B cell (primary cell): ENCODE measurements around the gene PYCR2. TPM values are rescaled to one million over a fixed set of nuclear protein-coding genes. Genes with fewer than 3 reads are reported as not detected.

Experiments used
- ATAC-seq: fragments of 200-7000 bp; cut with Tn5 transposase; one replicate; pipeline ENCODE4 v1.10.0; 2021; ENCODE audit warnings: low read depth, mild to moderate bottlenecking, moderate number of reproducible peaks, moderate library complexity
- CTCF ChIA-PET: fragments of 350-600 bp; sonication (Branson Sonifier 250); formaldehyde crosslinking; loops from one replicate; lab custom pipeline; 2021; ENCODE audit warnings: antibody characterized with exemption, inconsistent platforms; lab: Charles Lee
- POLR2A ChIA-PET: fragments of 350-600 bp; sonication (Branson Sonifier 250); formaldehyde crosslinking; loops from one replicate; lab custom pipeline; 2021; ENCODE audit warnings: antibody characterized with exemption; lab: Charles Lee
- DNase-seq: peaks from one replicate; pipeline ENCODE4 v3.0.0; 2013
- H2AFZ ChIP-seq: 2 replicates; pipeline ENCODE4 v1.6.1; 2012; ENCODE audit warnings: mild to moderate bottlenecking, low read depth, low read length; ENCODE audit not compliant: insufficient read depth, poor library complexity, severe bottlenecking
- H3K27ac ChIP-seq, 2 donors: 1 replicate in 1 of 2; 2 replicates in 1 of 2; pipeline ENCODE4 v1.5.1; 2012 to 2013; ENCODE audit warnings: low read length in 2 of 2, mild to moderate bottlenecking in 2 of 2, moderate library complexity in 1 of 2
- H3K27me3 ChIP-seq, 4 experiments: fragments of 200-600 bp in 1 of 4; sonication (generic) in 1 of 4; replicated peaks in 1 of 4; 1 replicate in 2 of 4; 2 replicates in 2 of 4; pipeline versions ENCODE4 v1.6.1 to v1.7.0; 2013 to 2016; ENCODE audit warnings: low read length in 3 of 4, mild to moderate bottlenecking in 2 of 4, mixed read lengths in 1 of 4, moderate library complexity in 1 of 4; ENCODE audit not compliant: insufficient read depth in 4 of 4, control insufficient read depth in 3 of 4; ENCODE audit errors: control extremely low read depth in 1 of 4
- H3K36me3 ChIP-seq, 2 experiments: replicated peaks in 1 of 2; 1 replicate in 1 of 2; 2 replicates in 1 of 2; pipeline versions ENCODE4 v1.6.1 to v1.7.1; 2013; ENCODE audit warnings: low read length in 1 of 2; ENCODE audit not compliant: insufficient read depth in 2 of 2, control insufficient read depth in 1 of 2; ENCODE audit errors: control extremely low read depth in 1 of 2, extremely low read depth in 1 of 2
- H3K4me1 ChIP-seq, 2 donors: fragments of 200-600 bp in 1 of 2; sonication (generic) in 1 of 2; 1 replicate in 1 of 2; 2 replicates in 1 of 2; pipeline versions ENCODE4 v1.5.1 to v1.6.1; 2013 to 2017; ENCODE audit warnings: low read length in 2 of 2; ENCODE audit not compliant: control insufficient read depth in 2 of 2, insufficient read depth in 2 of 2
- H3K4me2 ChIP-seq: replicated peaks from 2 replicates; pipeline ENCODE3; 2012; ENCODE audit warnings: mild to moderate bottlenecking, low read depth, low read length; ENCODE audit not compliant: poor library complexity, severe bottlenecking
- H3K4me3 ChIP-seq, 5 experiments: fragments of 200-600 bp in 1 of 5; sonication (generic) in 1 of 5; 1 replicate in 3 of 5; 2 replicates in 2 of 5; pipeline versions ENCODE4 v1.5.1 to v1.7.0; 2011 to 2016; ENCODE audit warnings: low read length in 4 of 5, mild to moderate bottlenecking in 4 of 5, low read depth in 2 of 5, control low read depth in 1 of 5, moderate library complexity in 1 of 5; ENCODE audit not compliant: insufficient read depth in 1 of 5; ENCODE audit errors: control extremely low read depth in 1 of 5, extremely low read depth in 1 of 5
- H3K79me2 ChIP-seq: fragments of 200-600 bp; sonication (generic); one replicate; pipeline ENCODE4 v1.6.0; 2016; ENCODE audit warnings: low read length; ENCODE audit not compliant: control insufficient read depth, insufficient read depth
- H3K9ac ChIP-seq: fragments of 200-600 bp; sonication (generic); 2 replicates; pipeline ENCODE4 v1.6.1; 2017; ENCODE audit warnings: mild to moderate bottlenecking, low read length, moderate library complexity
- H3K9me3 ChIP-seq, 3 donors: one replicate each; pipeline versions ENCODE4 v1.6.1 to v1.7.1; 2013; ENCODE audit warnings: low read length in 2 of 3; ENCODE audit not compliant: control insufficient read depth in 2 of 3, insufficient read depth in 1 of 3; ENCODE audit errors: control extremely low read depth in 1 of 3
- H4K20me1 ChIP-seq: 2 replicates; pipeline ENCODE4 v1.6.0; 2012; ENCODE audit warnings: mild to moderate bottlenecking, low read length; ENCODE audit not compliant: insufficient read depth, control insufficient read depth, poor library complexity, severe bottlenecking
- H3K27ac Mint-ChIP-seq: one replicate; pipeline ENCODE4 v1.8.0; 2021; ENCODE audit warnings: mixed read lengths
- H3K27me3 Mint-ChIP-seq: one replicate; pipeline ENCODE4 v1.8.0; 2021; ENCODE audit warnings: mixed read lengths
- H3K4me1 Mint-ChIP-seq: one replicate; pipeline ENCODE4 v1.8.0; 2021; ENCODE audit warnings: mixed read lengths
- H3K4me3 Mint-ChIP-seq: one replicate; pipeline ENCODE4 v1.8.0; 2021; ENCODE audit warnings: mixed read lengths
- H3K9me3 Mint-ChIP-seq: one replicate; pipeline ENCODE4 v1.8.0; 2022; ENCODE audit warnings: mixed read lengths; ENCODE audit not compliant: insufficient read depth
- EZH2 ChIP-seq: IDR thresholded peaks from 2 replicates; pipeline ENCODE4 v1.6.1; 2012; ENCODE audit warnings: borderline replicate concordance, low read depth, mild to moderate bottlenecking, moderate library complexity, low read length; ENCODE audit not compliant: insufficient read depth, poor library complexity, severe bottlenecking
- WGBS: methylation state at CpG from one replicate; pipeline ENCODE4 v1.1.5; 2013; ENCODE audit warnings: missing lambda C conversion rate; ENCODE audit not compliant: insufficient coverage; 5-methylcytosine and 5-hydroxymethylcytosine counted together
- intact Hi-C: fragments of 100-400 bp; cut with micrococcal nuclease; formaldehyde crosslinking; loops from one replicate; pipeline ENCODE4 v1.10.0; 2022
- polyA plus RNA-seq: library from polyadenylated mRNA; depleted of rRNA; stranded (reverse); fragments of >200 nt; gene quantifications from 2 replicates; pipeline ENCODE4 v1.2.3, GENCODE V29; 2012
- total RNA-seq, 2 donors: library from RNA; stranded (reverse); fragments of 120-200 nt in 1 of 2; gene quantifications; 1 replicate in 1 of 2; 2 replicates in 1 of 2; pipeline versions ENCODE4 v1.2.3 to v1.2.4, GENCODE V29; 2013 to 2022
- TF ChIP-seq, protein P1 (sequence below): fragments of 200-600 bp; IDR thresholded peaks from one replicate; pipeline ENCODE4 v1.8.0; 2022; ENCODE audit warnings: antibody characterized with exemption, mild to moderate bottlenecking

PYCR2 gene
- total and polyA plus RNA-seq, 2 donors (not counting 1 experiment from before 2014, with no cell fraction given) = 113 to 134 TPM

DNA sequence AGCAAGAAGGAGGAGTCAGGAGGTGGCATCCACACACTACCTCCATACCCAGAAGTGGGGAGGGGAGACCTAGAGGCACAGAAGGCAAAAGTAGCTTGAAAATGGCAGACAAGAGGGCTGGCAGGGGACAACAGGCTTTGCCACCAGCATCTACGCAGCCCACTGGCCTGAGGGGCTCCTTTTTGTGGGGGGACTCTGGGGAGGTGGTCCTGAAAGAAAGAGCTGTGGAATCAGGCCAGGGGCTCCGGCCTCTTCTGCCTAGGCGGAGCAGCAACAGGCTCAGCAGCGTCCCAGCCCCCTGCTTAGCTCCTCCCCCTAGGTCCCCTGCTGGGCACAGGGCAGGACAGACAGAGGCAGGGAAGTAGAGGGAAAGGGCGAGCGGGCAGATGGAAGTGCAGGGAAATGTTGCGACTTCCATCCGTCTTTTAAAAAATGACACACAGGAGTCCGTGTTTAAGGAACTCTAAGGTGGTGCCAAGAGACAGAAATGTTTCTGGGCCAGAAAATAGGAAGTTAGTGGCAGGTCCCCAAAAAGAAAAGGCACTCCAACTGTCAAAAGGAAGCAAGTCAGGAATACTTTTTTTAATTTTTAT, 27.0 kb upstream of the PYCR2 start:
- Histone ChIP-seq H3K9me3 (no peaks in the 10 kb centered on the region), H3K9ac (no peak overlapping the region), H3K4me1 (no peaks in the 10 kb centered on the region), H2AFZ (no peak overlapping the region), H3K4me2 (no peak overlapping the region), H3K27me3 (peaks cover 0 to 29% (median 6%) of the 10 kb centered on the region in 4 experiments), H3K36me3 (no peaks in the 10 kb centered on the region), H3K4me3 (no peak overlapping the region), H4K20me1 (no peaks in the 10 kb centered on the region), H3K27ac (no peak overlapping the region), H3K79me2 (no peaks in the 10 kb centered on the region)
- ATAC-seq (no peak), DNase-seq (no peak)
- H3K4me1 Mint-ChIP-seq = no peaks in the 10 kb centered on the region
- no peak overlapping the region for H3K27ac Mint-ChIP-seq
- WGBS = 45% methylated on average over 8 of the region's 9 CpGs
- H3K4me3 Mint-ChIP-seq = no peak overlapping the region
- ChIA-PET POLR2A (no interaction called here), CTCF (interaction anchor here (0.6 kb wide), 2 partner anchors 237 to 296 kb away, joined by 3 read pairs; no protein-coding TSS in a partner anchor)
- intact Hi-C loops = no loop called here
- TF ChIP-seq, protein P1, sequence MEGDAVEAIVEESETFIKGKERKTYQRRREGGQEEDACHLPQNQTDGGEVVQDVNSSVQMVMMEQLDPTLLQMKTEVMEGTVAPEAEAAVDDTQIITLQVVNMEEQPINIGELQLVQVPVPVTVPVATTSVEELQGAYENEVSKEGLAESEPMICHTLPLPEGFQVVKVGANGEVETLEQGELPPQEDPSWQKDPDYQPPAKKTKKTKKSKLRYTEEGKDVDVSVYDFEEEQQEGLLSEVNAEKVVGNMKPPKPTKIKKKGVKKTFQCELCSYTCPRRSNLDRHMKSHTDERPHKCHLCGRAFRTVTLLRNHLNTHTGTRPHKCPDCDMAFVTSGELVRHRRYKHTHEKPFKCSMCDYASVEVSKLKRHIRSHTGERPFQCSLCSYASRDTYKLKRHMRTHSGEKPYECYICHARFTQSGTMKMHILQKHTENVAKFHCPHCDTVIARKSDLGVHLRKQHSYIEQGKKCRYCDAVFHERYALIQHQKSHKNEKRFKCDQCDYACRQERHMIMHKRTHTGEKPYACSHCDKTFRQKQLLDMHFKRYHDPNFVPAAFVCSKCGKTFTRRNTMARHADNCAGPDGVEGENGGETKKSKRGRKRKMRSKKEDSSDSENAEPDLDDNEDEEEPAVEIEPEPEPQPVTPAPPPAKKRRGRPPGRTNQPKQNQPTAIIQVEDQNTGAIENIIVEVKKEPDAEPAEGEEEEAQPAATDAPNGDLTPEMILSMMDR = no peak
- no peak for TF ChIP-seq EZH2
- H3K9me3 Mint-ChIP-seq = no peaks in the 10 kb centered on the region
- H3K27me3 Mint-ChIP-seq = peaks cover 44% of the 10 kb centered on the region

DNA sequence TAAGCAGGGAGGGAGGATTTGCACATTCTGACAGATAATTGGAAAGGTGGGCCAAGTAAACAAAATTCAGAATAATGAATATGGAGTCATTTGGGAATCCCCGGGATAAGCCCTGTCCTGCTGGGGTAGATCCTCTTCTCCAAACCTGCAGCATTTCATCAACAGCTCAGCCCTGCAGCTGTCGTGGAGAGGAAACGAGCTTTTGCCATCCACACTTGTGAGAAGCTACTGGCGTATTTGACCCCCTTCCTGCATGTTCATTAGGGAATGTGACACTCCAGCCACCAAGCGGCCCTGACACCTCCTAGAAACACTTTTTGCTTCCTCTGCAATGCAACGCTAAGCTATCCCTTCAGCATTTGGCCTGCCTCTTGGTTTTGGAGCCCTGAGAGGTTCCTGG, 25.0 kb upstream of the PYCR2 start:
- Histone ChIP-seq H3K9ac (no peak overlapping the region), H2AFZ (no peak overlapping the region), H3K27me3 (peaks cover 0 to 31% (median 6%) of the 10 kb centered on the region in 4 experiments), H3K79me2 (no peaks in the 10 kb centered on the region), H4K20me1 (no peaks in the 10 kb centered on the region), H3K4me3 (no peak overlapping the region), H3K27ac (no peak overlapping the region), H3K4me2 (no peak overlapping the region), H3K4me1 (peaks cover 8 to 11% of the 10 kb centered on the region in 2 donors), H3K9me3 (no peaks in the 10 kb centered on the region), H3K36me3 (no peaks in the 10 kb centered on the region)
- Mint-ChIP-seq H3K4me3 (no peak overlapping the region), H3K9me3 (no peaks in the 10 kb centered on the region), H3K4me1 (peaks cover 9% of the 10 kb centered on the region), H3K27ac (no peak overlapping the region), H3K27me3 (peaks cover 44% of the 10 kb centered on the region)
- ChIA-PET CTCF (interaction anchor here (0.7 kb wide), 1 partner anchor 31 kb away, joined by 5 read pairs; no protein-coding TSS in a partner anchor), POLR2A (interaction anchor here (0.6 kb wide), 1 partner anchor 175 kb away, joined by 3 read pairs; no protein-coding TSS in a partner anchor)
- intact Hi-C loops = no loop called here
- TF ChIP-seq, protein P1 = no peak
- TF ChIP-seq EZH2 = no peak
- ATAC-seq (no peak), DNase-seq (no peak)
- WGBS = 59% methylated on average over 5 of the region's 6 CpGs
